HCT116 (cell line): ENCODE results near the gene SGMS1. TPM values are rescaled to one million over a fixed set of nuclear protein-coding genes. Genes with fewer than 3 reads are reported as not detected.

Experiments used
- ATAC-seq: fragments of 200-7000 bp; cut with Tn5 transposase; 2 replicates; pipeline ENCODE4 v1.9.1; 2020; ENCODE audit warnings: mild to moderate bottlenecking, moderate library complexity
- BruUV-seq: library from RNA; stranded (reverse); fragments of 400-500 nt; replicated peaks from 2 replicates; lab custom pipeline; 2021; lab: Mats Ljungman, UMichigan
- CTCF ChIA-PET: fragments of 300-600 bp; sonication (Branson Sonifier 250); formaldehyde crosslinking; loops from one replicate; lab custom pipeline; 2021; ENCODE audit warnings: antibody characterized with exemption; lab: Charles Lee
- POLR2A ChIA-PET: fragments of 300-600, 350-600 bp; sonication (Branson Sonifier 250); formaldehyde crosslinking; loops from one replicate; lab custom pipeline; 2021; ENCODE audit warnings: antibody characterized with exemption; lab: Charles Lee
- RAD21 ChIA-PET, 2 experiments: fragments of 300-600 bp; sonication (Branson Sonifier 250); formaldehyde crosslinking; loops; one replicate each; lab custom pipeline; 2023; ENCODE audit warnings: low total read pairs in 2 of 2; ENCODE audit not compliant: uncharacterized antibody in 2 of 2, unreplicated experiment in 2 of 2, low non-redundant PET in 1 of 2; lab: Charles Lee
- DNase-seq: peaks from one replicate; pipeline ENCODE4 v3.0.0-alpha.2; 2010; ENCODE audit warnings: low read depth, low spot score
- H2AFZ ChIP-seq: fragments of 200-600 bp; shearing (Covaris generic), sonication (generic); 2 replicates; pipeline ENCODE4 v1.6.1; 2017; ENCODE audit warnings: low read depth, mixed run types, mixed read lengths, antibody characterized with exemption, low read length; ENCODE audit not compliant: poor library complexity, severe bottlenecking
- H3K27ac ChIP-seq: 2 replicates; pipeline ENCODE4 v1.5.1; 2012; ENCODE audit warnings: low read depth, low read length
- H3K27me3 ChIP-seq: fragments of 200-600 bp; sonication (generic); 2 replicates; pipeline ENCODE4 v1.6.1; 2016; ENCODE audit warnings: mixed run types, low read length, mixed read lengths; ENCODE audit not compliant: insufficient read depth
- H3K36me3 ChIP-seq, 2 experiments: fragments of 200-500 bp in 1 of 2; fragments of 200-600 bp in 1 of 2; sonication (Bioruptor generic) in 1 of 2; sonication (generic) in 1 of 2; 2 replicates each; pipeline versions ENCODE4 v1.5.1 to v1.6.1; 2014 to 2016; ENCODE audit warnings: low read length in 2 of 2, inconsistent platforms in 1 of 2, mixed read lengths in 1 of 2, mixed run types in 1 of 2; ENCODE audit not compliant: insufficient read depth in 2 of 2, control insufficient read depth in 1 of 2
- H3K4me1 ChIP-seq, 2 experiments: fragments of 200-600 bp in 1 of 2; sonication (generic) in 1 of 2; 2 replicates each; pipeline versions ENCODE4 v1.5.1 to v1.6.1; 2012 to 2017; ENCODE audit warnings: low read length in 2 of 2, inconsistent platforms in 1 of 2, mild to moderate bottlenecking in 1 of 2, mixed read lengths in 1 of 2, mixed run types in 1 of 2, moderate library complexity in 1 of 2; ENCODE audit not compliant: insufficient read depth in 2 of 2, control insufficient read depth in 1 of 2
- H3K4me2 ChIP-seq: fragments of 200-600 bp; sonication (generic); 2 replicates; pipeline ENCODE4 v1.6.1; 2017; ENCODE audit warnings: mixed run types, low read length, mixed read lengths
- H3K4me3 ChIP-seq, 2 experiments: fragments of 200-600 bp in 1 of 2; sonication (generic) in 1 of 2; replicated peaks in 1 of 2; 2 replicates each; pipeline ENCODE4 v1.5.1; 2011 to 2016; ENCODE audit warnings: low read length in 2 of 2, control low read depth in 1 of 2, low read depth in 1 of 2, mild to moderate bottlenecking in 1 of 2, mixed read lengths in 1 of 2, mixed run types in 1 of 2
- H3K79me2 ChIP-seq: fragments of 200-600 bp; sonication (generic); 2 replicates; pipeline ENCODE4 v1.6.1; 2017; ENCODE audit warnings: mild to moderate bottlenecking, mixed run types, low read length, moderate library complexity, mixed read lengths; ENCODE audit not compliant: insufficient read depth
- H3K9ac ChIP-seq: fragments of 200-600 bp; sonication (generic); 2 replicates; pipeline ENCODE4 v1.6.1; 2016; ENCODE audit warnings: low read length, mixed read lengths
- H3K9me2 ChIP-seq: fragments of 200-600 bp; sonication (generic), shearing (Covaris generic); 2 replicates; pipeline ENCODE4 v1.6.1; 2017; ENCODE audit warnings: mixed run types, mild to moderate bottlenecking, moderate library complexity; ENCODE audit not compliant: insufficient read depth
- H3K9me3 ChIP-seq, 2 experiments: fragments of 200-500 bp in 1 of 2; fragments of 200-600 bp in 1 of 2; sonication (Bioruptor generic) in 1 of 2; sonication (generic) in 1 of 2; 2 replicates each; pipeline ENCODE4 v1.6.1; 2014 to 2017; ENCODE audit warnings: low read length in 2 of 2, mixed read lengths in 2 of 2, inconsistent platforms in 1 of 2, low read depth in 1 of 2, mild to moderate bottlenecking in 1 of 2, mixed run types in 1 of 2, moderate library complexity in 1 of 2; ENCODE audit not compliant: control insufficient read depth in 1 of 2, insufficient read depth in 1 of 2
- H4K20me1 ChIP-seq: fragments of 200-600 bp; sonication (generic), shearing (Covaris generic); 2 replicates; pipeline ENCODE4 v1.6.1; 2017; ENCODE audit warnings: mixed run types, mild to moderate bottlenecking, moderate library complexity; ENCODE audit not compliant: insufficient read depth
- CEBPB ChIP-seq: IDR thresholded peaks from 2 replicates; pipeline ENCODE4 v1.6.1; 2012; ENCODE audit warnings: low read depth
- ELF1 ChIP-seq: IDR thresholded peaks from 2 replicates; pipeline ENCODE4 v1.6.1; 2012; ENCODE audit warnings: low read depth, borderline replicate concordance
- EZH2 ChIP-seq: fragments of 200-600 bp; sonication (generic); IDR thresholded peaks from 2 replicates; pipeline ENCODE4 v1.6.1; 2017; ENCODE audit warnings: antibody characterized with exemption, mixed run types
- FOSL1 ChIP-seq: IDR thresholded peaks from 2 replicates; pipeline ENCODE4 v1.6.1; 2012; ENCODE audit warnings: low read depth
- POLR2A ChIP-seq: IDR thresholded peaks from 2 replicates; pipeline ENCODE4 v1.7.0; 2011; ENCODE audit warnings: borderline replicate concordance; ENCODE audit not compliant: insufficient read depth, insufficient read length; ENCODE audit errors: extremely low read depth
- POLR2AphosphoS5 ChIP-seq: IDR thresholded peaks from 2 replicates; pipeline ENCODE4 v1.6.1; 2011; ENCODE audit warnings: mild to moderate bottlenecking, low read depth, low read length, moderate library complexity
- RAD21 ChIP-seq: IDR thresholded peaks from 2 replicates; pipeline ENCODE4 v1.6.1; 2012; ENCODE audit warnings: low read depth, mild to moderate bottlenecking
- SIN3A ChIP-seq: IDR thresholded peaks from 2 replicates; pipeline ENCODE4 v1.6.1; 2012; ENCODE audit warnings: low read depth
- SP1 ChIP-seq: IDR thresholded peaks from 2 replicates; pipeline ENCODE4 v1.6.1; 2012; ENCODE audit warnings: low read depth
- ZFX ChIP-seq: fragments of 450-650 bp; IDR thresholded peaks from 2 replicates; pipeline ENCODE4 v1.6.1; 2017
- ZNF274 ChIP-seq: fragments of 200-500 bp; sonication (Bioruptor generic); IDR thresholded peaks from 2 replicates; pipeline ENCODE4 v1.6.1; 2014; ENCODE audit warnings: mild to moderate bottlenecking, low read depth, low read length, inconsistent platforms
- intact Hi-C: fragments of 100-400 bp; cut with micrococcal nuclease; formaldehyde crosslinking; loops from 2 replicates; pipeline ENCODE4 v1.10.0; 2022
- total RNA-seq: library from RNA; stranded (reverse); gene quantifications from one replicate; pipeline ENCODE4 v1.2.1, GENCODE V29; 2021; ENCODE audit not compliant: unreplicated experiment
- TF ChIP-seq, protein P1 (sequence below): IDR thresholded peaks from 2 replicates; pipeline ENCODE4 v1.6.1; 2012; ENCODE audit warnings: low read depth
- TF ChIP-seq, protein P2 (sequence below): IDR thresholded peaks from 2 replicates; pipeline ENCODE4 v1.6.1; 2012
- TF ChIP-seq, protein P3 (sequence below): IDR thresholded peaks from 2 replicates; pipeline ENCODE4 v1.6.1; 2012

SGMS1 gene
- total RNA-seq, 1 experiment from 2014 or later, result 29.1 TPM

- TF ChIP-seq, protein P1, sequence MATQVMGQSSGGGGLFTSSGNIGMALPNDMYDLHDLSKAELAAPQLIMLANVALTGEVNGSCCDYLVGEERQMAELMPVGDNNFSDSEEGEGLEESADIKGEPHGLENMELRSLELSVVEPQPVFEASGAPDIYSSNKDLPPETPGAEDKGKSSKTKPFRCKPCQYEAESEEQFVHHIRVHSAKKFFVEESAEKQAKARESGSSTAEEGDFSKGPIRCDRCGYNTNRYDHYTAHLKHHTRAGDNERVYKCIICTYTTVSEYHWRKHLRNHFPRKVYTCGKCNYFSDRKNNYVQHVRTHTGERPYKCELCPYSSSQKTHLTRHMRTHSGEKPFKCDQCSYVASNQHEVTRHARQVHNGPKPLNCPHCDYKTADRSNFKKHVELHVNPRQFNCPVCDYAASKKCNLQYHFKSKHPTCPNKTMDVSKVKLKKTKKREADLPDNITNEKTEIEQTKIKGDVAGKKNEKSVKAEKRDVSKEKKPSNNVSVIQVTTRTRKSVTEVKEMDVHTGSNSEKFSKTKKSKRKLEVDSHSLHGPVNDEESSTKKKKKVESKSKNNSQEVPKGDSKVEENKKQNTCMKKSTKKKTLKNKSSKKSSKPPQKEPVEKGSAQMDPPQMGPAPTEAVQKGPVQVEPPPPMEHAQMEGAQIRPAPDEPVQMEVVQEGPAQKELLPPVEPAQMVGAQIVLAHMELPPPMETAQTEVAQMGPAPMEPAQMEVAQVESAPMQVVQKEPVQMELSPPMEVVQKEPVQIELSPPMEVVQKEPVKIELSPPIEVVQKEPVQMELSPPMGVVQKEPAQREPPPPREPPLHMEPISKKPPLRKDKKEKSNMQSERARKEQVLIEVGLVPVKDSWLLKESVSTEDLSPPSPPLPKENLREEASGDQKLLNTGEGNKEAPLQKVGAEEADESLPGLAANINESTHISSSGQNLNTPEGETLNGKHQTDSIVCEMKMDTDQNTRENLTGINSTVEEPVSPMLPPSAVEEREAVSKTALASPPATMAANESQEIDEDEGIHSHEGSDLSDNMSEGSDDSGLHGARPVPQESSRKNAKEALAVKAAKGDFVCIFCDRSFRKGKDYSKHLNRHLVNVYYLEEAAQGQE, result no peak
- TF ChIP-seq POLR2AphosphoS5 (no peak), RAD21 (no peak), SP1 (no peak), SIN3A (no peak), EZH2 (no peak), ZNF274 (no peak), FOSL1 (no peak), CEBPB (no peak), ELF1 (no peak)
- TF ChIP-seq, protein P2, sequence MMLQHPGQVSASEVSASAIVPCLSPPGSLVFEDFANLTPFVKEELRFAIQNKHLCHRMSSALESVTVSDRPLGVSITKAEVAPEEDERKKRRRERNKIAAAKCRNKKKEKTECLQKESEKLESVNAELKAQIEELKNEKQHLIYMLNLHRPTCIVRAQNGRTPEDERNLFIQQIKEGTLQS, result no peak
Observed at GRCh38 chr10:50309342-50309741, 314.4 kb downstream of the SGMS1 start (continued).

DNA sequence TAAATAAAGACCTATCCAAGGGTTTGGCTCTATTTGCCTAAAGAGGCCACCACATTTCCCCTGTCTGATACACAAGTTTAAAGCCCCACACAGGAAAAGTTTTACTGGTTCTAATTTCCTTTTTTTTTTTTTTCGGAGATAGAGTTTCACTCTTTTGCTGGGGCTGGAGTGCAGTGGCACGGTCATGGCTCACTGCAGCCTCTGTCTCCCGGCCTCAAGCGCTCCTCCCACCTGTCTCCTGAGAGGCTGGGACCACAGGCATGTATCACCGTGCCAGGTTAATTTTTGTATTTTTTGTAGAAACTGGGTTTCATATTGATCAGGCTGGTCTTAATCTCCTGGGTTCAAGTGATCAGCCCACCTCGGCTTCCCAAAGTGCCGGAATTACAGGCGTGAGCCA is 319.1 kb downstream of the SGMS1 start:
- DNase-seq, result no peak
- BruUV-seq, result no TSS peak
- H2AFZ ChIP-seq, result no peak overlapping the region
- H3K9me3 ChIP-seq, result no peaks in the 10 kb centered on the region
- H3K27me3 ChIP-seq, result no peaks in the 10 kb centered on the region
- no peak overlapping the region for H3K9ac ChIP-seq
- no peak for ATAC-seq
- ChIA-PET POLR2A (no interaction called here), RAD21 (no interaction called here), CTCF (no interaction called here)
- no peak overlapping the region for H3K27ac ChIP-seq
- H3K4me2 ChIP-seq, result no peak overlapping the region
- H4K20me1 ChIP-seq, result no peaks in the 10 kb centered on the region
- no peaks in the 10 kb centered on the region for H3K9me2 ChIP-seq
- H3K36me3 ChIP-seq, result no peaks in the 10 kb centered on the region
- no peaks in the 10 kb centered on the region for H3K4me1 ChIP-seq
- H3K4me3 ChIP-seq, result no peak overlapping the region
- H3K79me2 ChIP-seq, result no peaks in the 10 kb centered on the region
- TF ChIP-seq, protein P1, result no peak
- no peak for TF ChIP-seq ZFX
- no peak for TF ChIP-seq ELF1
- no peak for TF ChIP-seq POLR2A
- no peak for TF ChIP-seq POLR2AphosphoS5
- TF ChIP-seq, protein P3, sequence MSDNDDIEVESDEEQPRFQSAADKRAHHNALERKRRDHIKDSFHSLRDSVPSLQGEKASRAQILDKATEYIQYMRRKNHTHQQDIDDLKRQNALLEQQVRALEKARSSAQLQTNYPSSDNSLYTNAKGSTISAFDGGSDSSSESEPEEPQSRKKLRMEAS, result no peak
- TF ChIP-seq, all 23 proteins: peak for 0
- intact Hi-C loops, result no loop called here
